SJSA1 (cell line): Measurements from ENCODE around the gene LRRC4C. TPM values are rescaled to one million over a fixed set of nuclear protein-coding genes. Genes with fewer than 3 reads are reported as not detected.

ENCODE experiments used
- DNase-seq, 2 experiments: peaks; one replicate each; pipeline ENCODE4 v3.0.0-alpha.2; 2015 to 2020; ENCODE audit warnings: low spot score in 2 of 2, low read depth in 1 of 2
- H3K27ac ChIP-seq: fragments of 250-450 bp; sonication (Bioruptor Pico); 2 replicates; pipeline ENCODE4 v1.5.1; 2020; ENCODE audit warnings: mild to moderate bottlenecking, moderate library complexity
- H3K27me3 ChIP-seq: fragments of 250-450 bp; sonication (Bioruptor Pico); replicated peaks from 2 replicates; pipeline ENCODE4 v1.5.1; 2020; ENCODE audit warnings: mild to moderate bottlenecking, moderate library complexity
- H3K36me3 ChIP-seq: fragments of 250-450 bp; sonication (Bioruptor Pico); 2 replicates; pipeline ENCODE4 v1.5.1; 2020; ENCODE audit warnings: mild to moderate bottlenecking
- H3K4me1 ChIP-seq: fragments of 250-450 bp; sonication (Bioruptor Pico); replicated peaks from 2 replicates; pipeline ENCODE4 v1.6.1; 2021; ENCODE audit warnings: mild to moderate bottlenecking
- H3K4me3 ChIP-seq: fragments of 250-450 bp; sonication (Bioruptor Pico); 2 replicates; pipeline ENCODE4 v1.5.1; 2020; ENCODE audit warnings: mild to moderate bottlenecking
- H3K9me3 ChIP-seq: fragments of 250-450 bp; sonication (Bioruptor Pico); replicated peaks from 2 replicates; pipeline ENCODE4 v1.5.1; 2020; ENCODE audit warnings: mild to moderate bottlenecking
- total RNA-seq: library from RNA; depleted of rRNA; stranded (reverse); fragments of >200 nt; shearing (Covaris generic); gene quantifications from 2 replicates; pipeline ENCODE4 v1.2.3, GENCODE V29; 2014

Gene LRRC4C
- total RNA-seq, 1 experiment from 2014 or later = not detected

DNA sequence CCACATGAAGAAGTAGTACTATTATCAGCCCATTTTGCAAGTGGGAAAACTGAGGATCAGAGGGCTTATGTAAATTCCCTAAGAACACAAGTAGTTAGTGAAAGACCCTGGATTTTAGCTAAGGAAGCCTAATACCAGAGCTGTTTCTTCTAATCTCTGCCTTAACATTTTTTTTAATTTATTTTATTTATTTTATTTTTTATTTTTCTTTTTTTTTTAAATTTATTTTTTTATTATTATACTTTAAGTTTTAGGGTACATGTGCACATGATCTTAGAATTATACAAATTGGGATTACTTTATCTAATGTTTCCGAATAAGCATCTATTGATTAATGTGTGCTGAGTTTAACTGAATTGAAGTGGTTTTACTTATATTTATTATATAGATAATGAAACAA lies 1015.3 kb downstream of the LRRC4C start:
- H3K36me3 ChIP-seq = no peaks in the 10 kb centered on the region
- no peak for DNase-seq
- peaks cover 18% of the 10 kb centered on the region for H3K4me1 ChIP-seq
- H3K27ac ChIP-seq = peak overlapping the region; percentile 87
- H3K4me3 ChIP-seq = no peak overlapping the region
- no peaks in the 10 kb centered on the region for H3K27me3 ChIP-seq
- peaks cover 17% of the 10 kb centered on the region for H3K9me3 ChIP-seq

DNA sequence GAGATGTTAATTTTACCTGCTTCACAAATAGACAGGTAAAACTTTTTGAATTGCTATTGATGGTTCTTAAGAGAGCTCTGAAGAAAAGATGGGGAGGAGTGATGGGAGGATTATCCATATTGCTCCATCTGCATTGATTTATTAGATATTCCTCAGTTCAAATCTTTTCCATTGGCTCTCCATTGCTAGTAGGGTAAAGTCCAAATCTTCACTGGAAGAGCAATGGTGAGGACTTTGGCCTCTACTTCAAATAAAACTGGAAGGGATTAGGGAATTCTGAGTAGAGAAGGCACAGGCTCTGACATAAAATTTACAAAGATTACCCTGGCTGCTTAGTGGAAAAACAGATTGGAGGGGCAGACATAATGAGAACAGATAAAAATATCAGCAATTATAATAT lies 1024.1 kb downstream of the LRRC4C start:
- H3K27me3 ChIP-seq = no peaks in the 10 kb centered on the region
- no peak overlapping the region for H3K27ac ChIP-seq
- no peaks in the 10 kb centered on the region for H3K9me3 ChIP-seq
- no peaks in the 10 kb centered on the region for H3K4me1 ChIP-seq
- H3K4me3 ChIP-seq = no peak overlapping the region
- DNase-seq = no peak
- H3K36me3 ChIP-seq = no peaks in the 10 kb centered on the region

DNA sequence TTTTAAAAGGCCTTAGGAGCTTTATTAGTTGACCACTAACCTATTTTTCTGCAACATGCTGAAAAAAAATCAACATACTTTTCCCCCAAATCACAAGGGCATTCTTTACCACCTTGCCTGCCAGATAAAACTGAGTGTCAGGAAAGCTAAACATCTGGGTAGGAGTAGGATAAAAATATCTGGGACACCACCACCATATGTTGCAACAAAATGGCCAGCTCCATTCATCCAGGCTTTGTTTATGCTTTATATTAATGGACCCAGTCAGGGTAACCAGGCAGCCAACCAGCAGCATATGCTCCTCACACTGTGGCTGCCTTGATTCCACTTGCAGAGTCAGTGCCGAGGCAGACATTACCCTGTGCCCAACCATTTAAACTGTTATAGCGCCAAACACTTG lies 1024.5 kb downstream of the LRRC4C start:
- Histone ChIP-seq H3K36me3 (no peaks in the 10 kb centered on the region), H3K4me1 (no peaks in the 10 kb centered on the region), H3K27ac (no peak overlapping the region), H3K27me3 (no peaks in the 10 kb centered on the region), H3K9me3 (no peaks in the 10 kb centered on the region), H3K4me3 (no peak overlapping the region)
- DNase-seq = no peak

DNA sequence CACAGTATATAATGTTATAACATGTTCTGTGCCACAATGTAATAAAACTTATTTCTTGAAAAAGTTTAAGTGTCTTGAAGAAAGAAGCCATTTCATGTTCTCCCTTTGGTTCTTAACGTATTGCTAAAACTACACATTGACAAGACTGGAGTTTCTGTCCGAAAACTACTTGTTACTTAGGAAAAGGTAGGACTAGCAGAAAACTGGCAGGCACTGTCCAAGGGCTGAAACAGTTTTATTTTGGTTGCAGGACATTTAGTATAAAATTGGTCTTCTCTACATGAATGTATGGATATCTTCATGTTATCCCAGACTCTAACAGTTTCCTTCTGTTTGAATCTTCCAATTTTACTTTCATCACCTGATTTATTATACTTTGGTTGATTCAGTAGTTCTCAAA lies 1027.1 kb downstream of the LRRC4C start:
- Histone ChIP-seq H3K4me1 (no peaks in the 10 kb centered on the region), H3K4me3 (no peak overlapping the region), H3K27ac (no peak overlapping the region), H3K9me3 (no peaks in the 10 kb centered on the region), H3K27me3 (no peaks in the 10 kb centered on the region), H3K36me3 (no peaks in the 10 kb centered on the region)
- DNase-seq = no peak

DNA sequence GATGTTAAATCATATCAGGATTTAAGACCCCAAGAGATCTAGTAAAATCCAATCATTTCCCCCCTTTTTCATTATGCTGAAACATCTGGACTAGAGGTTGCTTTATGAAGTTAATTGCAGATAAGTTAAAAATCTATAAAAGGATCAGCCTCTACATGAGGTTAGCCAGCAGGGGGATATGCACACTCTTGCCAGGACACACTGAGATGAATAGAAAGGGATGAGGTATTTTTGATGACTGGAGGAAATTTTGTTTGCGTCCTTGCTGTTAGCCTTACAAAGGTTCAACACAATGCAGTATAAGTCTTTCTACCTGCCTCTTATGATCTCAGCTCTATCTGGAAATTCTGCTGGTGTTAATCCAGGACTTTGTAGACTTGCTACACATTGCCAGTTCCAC lies 1034.3 kb downstream of the LRRC4C start:
- H3K27ac ChIP-seq = no peak overlapping the region
- no peaks in the 10 kb centered on the region for H3K36me3 ChIP-seq
- H3K4me3 ChIP-seq = no peak overlapping the region
- DNase-seq = no peak
- H3K4me1 ChIP-seq = no peaks in the 10 kb centered on the region
- no peaks in the 10 kb centered on the region for H3K9me3 ChIP-seq
- H3K27me3 ChIP-seq = no peaks in the 10 kb centered on the region

DNA sequence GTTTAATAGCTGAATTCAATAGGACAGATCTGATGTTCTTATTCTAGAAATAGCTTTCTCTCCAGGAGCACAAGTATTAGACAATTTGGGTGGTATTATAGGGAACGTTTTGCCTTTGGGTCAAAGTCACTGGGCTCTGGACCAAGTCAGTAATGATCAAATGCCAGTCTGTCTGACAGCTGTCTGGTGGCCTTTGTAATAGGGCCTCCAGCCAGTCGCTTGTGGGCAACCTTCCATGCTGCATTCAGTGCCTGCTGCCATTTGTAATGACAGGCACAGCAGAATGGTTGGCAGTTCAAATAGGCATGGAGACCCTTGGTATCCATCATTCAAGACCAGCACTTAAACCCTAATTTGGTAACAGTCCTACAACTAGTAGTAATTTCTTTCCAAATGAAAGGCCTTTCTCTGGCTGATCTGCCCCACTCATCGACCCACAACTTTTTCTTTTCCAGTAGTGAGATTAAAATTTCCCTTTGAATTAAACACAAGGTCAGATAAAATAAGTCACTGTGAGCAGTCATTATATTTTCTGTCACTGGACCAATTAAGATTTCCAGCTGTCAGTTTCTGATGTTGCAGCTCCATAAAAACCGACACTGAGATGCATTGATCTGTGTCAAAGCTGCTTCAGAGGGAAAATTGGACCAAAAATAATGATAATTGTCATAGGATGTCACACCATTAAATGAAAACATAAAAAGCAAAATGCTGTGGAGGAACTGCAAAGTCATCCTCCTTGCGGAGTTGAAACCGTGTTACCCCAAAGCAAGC lies 1038.1 kb downstream of the LRRC4C start:
- no peak for DNase-seq
- H3K4me3 ChIP-seq = no peak overlapping the region
- no peak overlapping the region for H3K27ac ChIP-seq
- H3K9me3 ChIP-seq = 0 out of 2 replicates have a peak, but pooled peaks cover 5% of the 10 kb centered on the region
- no peaks in the 10 kb centered on the region for H3K4me1 ChIP-seq
- no peaks in the 10 kb centered on the region for H3K27me3 ChIP-seq
- H3K36me3 ChIP-seq = no peaks in the 10 kb centered on the region

DNA sequence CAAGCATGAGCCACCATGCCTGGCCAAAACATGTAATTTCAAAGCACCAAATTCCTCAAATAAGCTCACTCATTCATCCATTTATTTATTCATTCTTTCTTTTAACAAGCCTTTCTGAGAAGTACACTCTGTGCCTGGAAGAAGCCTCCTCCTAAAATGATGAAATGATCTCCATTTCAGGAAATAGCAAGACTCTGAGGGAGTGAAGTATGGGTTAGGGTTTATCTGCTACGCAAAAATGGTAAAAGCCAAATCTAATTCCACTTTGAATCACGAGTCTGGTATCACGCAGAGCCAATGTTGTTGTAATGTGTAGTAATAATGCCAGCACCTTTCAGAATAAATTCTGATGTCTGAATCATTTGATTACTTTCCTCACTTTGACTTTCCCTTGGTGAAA lies 1041.8 kb downstream of the LRRC4C start:
- no peak overlapping the region for H3K4me3 ChIP-seq
- no peaks in the 10 kb centered on the region for H3K36me3 ChIP-seq
- DNase-seq = no peak
- no peaks in the 10 kb centered on the region for H3K27me3 ChIP-seq
- 0 out of 2 replicates have a peak, but pooled peaks cover 5% of the 10 kb centered on the region for H3K9me3 ChIP-seq
- H3K27ac ChIP-seq = no peak overlapping the region
- no peaks in the 10 kb centered on the region for H3K4me1 ChIP-seq

DNA sequence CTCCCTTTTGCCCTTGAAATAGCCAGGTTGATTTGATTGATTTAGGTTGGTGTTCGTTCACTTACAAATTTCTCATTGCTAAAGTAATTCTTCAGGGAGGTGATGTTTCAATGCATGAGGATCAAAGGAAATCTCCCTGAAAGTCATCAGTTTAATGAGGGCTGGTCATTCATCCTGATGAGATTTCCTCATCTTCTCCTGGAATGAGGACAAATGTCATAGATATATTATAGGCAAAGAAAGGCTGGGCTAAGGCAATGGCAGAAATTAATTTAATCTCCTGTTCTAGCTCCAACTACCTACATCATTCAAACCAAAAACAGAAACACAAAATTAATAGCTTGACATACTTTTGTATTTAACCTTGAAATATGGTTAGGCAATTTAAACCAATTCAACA lies 1052.1 kb downstream of the LRRC4C start:
- H3K4me1 ChIP-seq = peaks cover 11% of the 10 kb centered on the region
- no peaks in the 10 kb centered on the region for H3K9me3 ChIP-seq
- no peaks in the 10 kb centered on the region for H3K27me3 ChIP-seq
- H3K36me3 ChIP-seq = no peaks in the 10 kb centered on the region
- DNase-seq = no peak
- no peak overlapping the region for H3K4me3 ChIP-seq
- H3K27ac ChIP-seq = no peak overlapping the region

DNA sequence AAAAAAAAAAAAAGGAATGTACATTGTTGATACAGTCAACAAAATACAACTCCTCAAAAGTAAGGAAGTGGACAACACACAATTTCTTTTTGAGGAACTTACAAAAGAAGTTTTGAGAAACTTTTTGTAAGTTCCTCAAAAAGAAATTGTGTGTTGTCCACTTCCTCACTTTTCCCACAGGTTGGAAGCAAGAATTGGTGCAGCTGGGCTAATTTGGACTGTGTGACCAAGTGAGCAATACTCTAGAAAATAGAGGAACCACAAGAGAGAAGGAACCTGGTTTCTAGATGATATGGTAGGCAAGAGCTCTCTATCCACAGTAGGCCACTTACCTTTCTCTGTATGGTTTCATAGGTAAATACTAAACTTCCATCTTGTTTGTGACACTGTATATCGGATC lies 1053.8 kb downstream of the LRRC4C start:
- Histone ChIP-seq H3K27ac (no peak overlapping the region), H3K36me3 (no peaks in the 10 kb centered on the region), H3K4me3 (no peak overlapping the region), H3K9me3 (no peaks in the 10 kb centered on the region), H3K27me3 (no peaks in the 10 kb centered on the region), H3K4me1 (peaks cover 11% of the 10 kb centered on the region)
- no peak for DNase-seq

DNA sequence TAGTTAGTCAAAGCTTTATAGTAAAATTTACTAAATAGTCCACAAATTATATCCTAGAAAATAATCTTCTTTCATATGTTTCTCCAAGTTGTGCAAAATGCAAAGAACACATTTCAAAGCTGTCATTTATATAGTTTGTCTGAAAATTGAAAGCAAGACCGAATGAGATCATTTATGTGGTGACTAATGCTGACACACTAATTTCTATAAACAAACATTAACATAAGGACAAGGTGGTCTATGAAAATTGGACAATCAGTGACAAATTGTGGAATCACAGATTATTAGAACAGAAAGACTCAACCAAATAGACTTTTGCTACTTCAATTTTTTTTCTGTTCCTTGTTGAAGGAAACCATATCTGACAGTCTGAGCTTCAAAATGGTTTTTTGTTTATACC lies 1056.1 kb downstream of the LRRC4C start:
- H3K4me3 ChIP-seq = no peak overlapping the region
- H3K27ac ChIP-seq = no peak overlapping the region
- DNase-seq = peak in 1 of 2 experiments; percentile 14

DNA sequence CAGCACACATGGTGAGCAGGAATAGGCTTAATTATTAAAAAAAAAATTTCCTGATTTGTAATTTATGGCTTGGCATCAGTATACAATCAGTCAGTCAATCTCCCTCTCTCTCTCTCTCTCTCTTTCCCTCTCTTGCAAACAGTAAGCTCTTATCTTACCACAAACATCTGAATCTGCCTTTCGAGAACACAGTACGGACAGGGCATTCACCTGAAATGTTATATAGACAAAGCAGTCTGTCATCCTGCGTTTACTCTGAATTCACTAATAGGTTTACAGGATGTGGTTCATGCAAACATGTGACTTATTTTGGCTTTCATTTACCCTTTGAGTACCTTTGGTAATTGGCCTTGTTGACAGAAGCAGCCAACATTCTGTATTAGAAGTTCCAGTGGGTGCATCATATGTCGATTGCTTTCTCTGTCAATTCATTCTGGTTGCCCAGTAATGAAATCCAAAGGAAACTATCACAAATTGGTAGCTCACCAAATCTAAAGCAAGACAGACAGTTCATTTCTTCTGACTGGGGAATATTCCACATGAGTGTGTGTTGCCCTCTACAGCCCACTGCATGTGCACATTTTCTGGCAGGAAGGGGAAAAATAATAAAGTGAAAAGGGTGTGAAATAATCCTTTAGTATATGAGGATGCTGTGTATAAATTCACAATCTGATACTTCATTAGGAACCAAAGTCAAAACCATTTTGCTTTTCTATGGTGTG lies 1058.2 kb downstream of the LRRC4C start:
- Histone ChIP-seq H3K36me3 (no peaks in the 10 kb centered on the region), H3K27ac (no peak overlapping the region), H3K27me3 (no peaks in the 10 kb centered on the region), H3K9me3 (no peaks in the 10 kb centered on the region), H3K4me3 (no peak overlapping the region), H3K4me1 (peaks cover 11% of the 10 kb centered on the region)
- no peak for DNase-seq

More for the DNA sequence above, 1056.1 kb downstream of the LRRC4C start:
- Histone ChIP-seq H3K36me3 (no peaks in the 10 kb centered on the region), H3K27me3 (no peaks in the 10 kb centered on the region), H3K9me3 (no peaks in the 10 kb centered on the region), H3K4me1 (peaks cover 11% of the 10 kb centered on the region)

DNA sequence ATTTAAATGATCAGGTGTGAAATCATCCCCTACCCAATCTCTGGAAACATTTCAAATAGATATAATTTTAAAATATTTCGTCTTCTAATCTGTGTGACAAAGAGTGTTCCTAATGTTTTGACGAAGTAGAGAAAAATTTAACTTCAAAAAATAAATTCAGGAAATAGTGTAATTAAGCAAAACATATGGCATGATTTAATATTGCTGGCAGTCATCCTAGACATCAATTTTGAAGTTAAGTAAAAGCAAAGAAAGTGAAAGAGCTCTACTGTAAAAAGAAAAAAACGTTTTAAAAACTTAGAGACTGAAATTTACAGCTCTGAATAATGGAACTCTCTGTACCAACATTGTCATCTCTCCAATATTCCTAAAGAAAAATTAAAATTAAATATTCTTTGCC lies 1062.3 kb downstream of the LRRC4C start:
- Histone ChIP-seq H3K36me3 (no peaks in the 10 kb centered on the region), H3K27me3 (no peaks in the 10 kb centered on the region), H3K27ac (no peak overlapping the region), H3K4me1 (no peaks in the 10 kb centered on the region), H3K4me3 (no peak overlapping the region), H3K9me3 (no peaks in the 10 kb centered on the region)
- DNase-seq = no peak

DNA sequence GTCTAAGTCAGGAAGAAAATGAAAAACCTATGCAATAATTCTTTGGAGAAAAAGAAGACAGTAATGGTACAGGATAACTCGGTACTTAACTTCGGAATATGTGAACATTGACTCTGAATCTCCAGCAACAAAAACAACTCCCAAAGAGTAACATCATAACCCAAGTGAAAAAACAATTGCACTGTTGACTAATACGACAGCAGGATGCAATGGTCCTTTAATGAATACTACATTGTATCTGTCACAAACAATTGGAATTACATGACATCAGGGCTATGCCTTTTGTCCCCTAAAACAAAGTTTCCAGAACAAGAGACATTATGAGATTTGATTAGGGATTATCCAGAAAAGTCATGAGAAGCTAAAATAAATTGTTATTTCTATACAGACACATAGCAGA lies 1065.9 kb downstream of the LRRC4C start:
- H3K4me3 ChIP-seq = no peak overlapping the region
- H3K4me1 ChIP-seq = peaks cover 5% of the 10 kb centered on the region
- no peaks in the 10 kb centered on the region for H3K36me3 ChIP-seq
- H3K27ac ChIP-seq = no peak overlapping the region
- no peaks in the 10 kb centered on the region for H3K27me3 ChIP-seq
- no peak for DNase-seq
- no peaks in the 10 kb centered on the region for H3K9me3 ChIP-seq

DNA sequence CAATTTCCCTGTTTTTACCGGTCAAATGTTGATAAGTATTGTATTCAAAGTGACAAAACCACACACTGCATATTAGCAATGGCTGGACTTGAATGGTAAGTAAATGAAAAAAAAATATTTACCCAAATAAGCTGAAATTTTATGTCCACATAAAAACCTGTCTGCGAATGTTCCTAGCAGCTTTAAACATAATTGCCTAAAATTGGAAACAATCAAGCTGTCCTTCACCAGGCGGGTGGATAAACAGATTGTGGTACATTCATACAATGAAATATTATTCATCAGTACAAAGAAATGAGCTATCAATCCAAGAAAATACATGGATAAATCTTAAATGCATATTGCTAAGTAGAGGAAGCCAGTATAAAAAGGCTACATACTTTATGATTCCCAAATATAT lies 1067.8 kb downstream of the LRRC4C start:
- no peak for DNase-seq
- Histone ChIP-seq H3K27ac (no peak overlapping the region), H3K27me3 (no peaks in the 10 kb centered on the region), H3K9me3 (no peaks in the 10 kb centered on the region), H3K36me3 (no peaks in the 10 kb centered on the region), H3K4me1 (peaks cover 10% of the 10 kb centered on the region), H3K4me3 (no peak overlapping the region)
